Cortex of kidney (tissue), 1 donor: ENCODE measurements around the gene C1orf210.

ENCODE experiments used
- DNase-seq: peaks from one replicate; lab custom pipeline; 2025; lab: John Stamatoyannopoulos, UW

The C1orf210 gene

DNA sequence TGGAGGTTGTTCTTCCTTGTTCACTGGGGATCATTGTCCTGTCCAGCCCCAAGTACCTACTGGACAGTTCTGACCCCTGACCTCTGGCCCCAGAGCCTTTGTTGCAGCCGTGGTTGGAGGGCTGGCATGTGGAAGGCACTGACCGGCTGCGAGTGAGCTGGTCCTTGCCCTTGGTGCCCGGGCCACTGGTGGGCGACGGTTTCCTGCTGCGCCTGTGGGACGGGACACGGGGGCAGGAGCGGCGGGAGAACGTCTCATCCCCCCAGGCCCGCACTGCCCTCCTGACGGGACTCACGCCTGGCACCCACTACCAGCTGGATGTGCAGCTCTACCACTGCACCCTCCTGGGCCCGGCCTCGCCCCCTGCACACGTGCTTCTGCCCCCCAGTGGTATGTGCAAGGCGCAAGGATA, 26.8 kb upstream of the C1orf210 start:
- DNase-seq: no peak

DNA sequence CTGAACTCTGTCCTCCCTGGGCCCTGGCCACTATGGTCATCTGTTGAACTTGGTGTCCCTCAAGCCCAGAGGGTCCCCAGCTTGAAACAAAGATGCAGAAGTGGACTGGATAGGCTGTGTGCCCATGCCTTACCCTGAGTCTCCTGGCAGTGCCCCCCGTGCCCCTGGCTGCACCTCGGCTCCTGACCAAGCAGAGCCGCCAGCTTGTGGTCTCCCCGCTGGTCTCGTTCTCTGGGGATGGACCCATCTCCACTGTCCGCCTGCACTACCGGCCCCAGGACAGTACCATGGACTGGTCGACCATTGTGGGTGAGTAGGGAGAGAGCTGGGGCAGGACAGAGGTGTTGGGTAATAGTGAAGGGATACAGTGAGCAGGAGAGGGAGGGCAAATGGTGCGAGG, 26.1 kb upstream of the C1orf210 start:
- no peak for DNase-seq

DNA sequence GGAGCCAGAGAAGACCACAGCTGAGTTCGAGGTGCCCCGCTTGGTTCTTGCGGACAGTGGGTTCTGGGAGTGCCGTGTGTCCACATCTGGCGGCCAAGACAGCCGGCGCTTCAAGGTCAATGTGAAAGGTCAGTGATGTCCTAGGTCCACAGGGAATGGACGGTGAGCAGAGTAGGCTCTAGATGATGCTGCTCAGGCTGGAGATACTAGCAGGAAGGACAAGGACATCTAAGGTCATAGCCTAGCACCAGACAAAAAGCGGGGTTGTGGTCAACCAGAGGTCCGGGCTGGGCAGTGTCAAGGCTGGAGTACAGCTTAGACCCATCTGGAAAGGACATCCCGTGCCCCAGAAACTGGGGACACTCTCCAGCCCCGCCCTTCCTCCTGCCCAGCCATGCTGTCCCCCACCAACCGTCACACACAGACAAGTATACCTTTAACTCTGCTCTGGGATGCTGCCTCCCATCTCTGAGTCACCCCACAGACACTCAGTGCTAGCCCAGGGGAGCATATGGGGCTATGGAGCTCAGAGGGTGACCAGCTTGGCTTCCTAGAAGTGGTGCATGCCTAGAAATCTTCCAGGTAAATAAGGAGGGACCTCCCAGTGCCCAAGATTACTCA, 24.1 kb upstream of the C1orf210 start:
- DNase-seq: no peak

DNA sequence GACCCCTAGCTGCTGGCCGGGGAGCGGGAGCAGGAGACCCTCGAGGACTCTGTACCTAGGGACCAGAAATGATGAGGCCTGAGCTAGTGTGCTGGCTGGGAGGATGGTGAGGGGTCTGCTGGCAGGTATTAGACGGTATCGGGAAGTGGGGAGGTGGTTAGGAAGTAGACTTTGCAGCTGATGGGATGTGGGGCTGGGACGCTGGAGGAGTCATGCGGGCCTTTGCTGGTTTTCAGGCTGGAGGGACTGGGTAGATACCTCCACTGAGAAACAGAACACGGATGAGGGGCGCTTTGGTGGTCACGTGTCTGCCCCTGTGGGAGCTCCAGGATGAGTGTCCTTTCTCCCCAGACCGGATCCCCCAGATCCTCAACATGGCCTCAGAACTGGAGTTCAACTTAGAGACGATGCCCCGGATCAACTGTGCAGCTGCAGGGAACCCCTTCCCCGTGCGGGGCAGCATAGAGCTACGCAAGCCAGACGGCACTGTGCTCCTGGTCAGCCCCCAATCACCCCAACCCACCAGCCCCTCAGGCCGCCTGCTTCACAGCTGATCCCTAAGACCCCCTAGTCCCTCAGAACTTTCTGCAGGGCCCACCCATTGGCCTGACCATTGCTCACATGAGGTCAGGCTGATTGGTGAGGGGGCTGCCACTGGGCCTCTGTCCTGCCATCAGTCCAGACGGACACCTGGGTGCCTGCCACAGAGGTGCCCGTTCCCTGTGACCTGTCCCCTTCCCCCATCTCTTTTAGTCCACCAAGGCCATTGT, 23.4 kb upstream of the C1orf210 start:
- DNase-seq: no peak

DNA sequence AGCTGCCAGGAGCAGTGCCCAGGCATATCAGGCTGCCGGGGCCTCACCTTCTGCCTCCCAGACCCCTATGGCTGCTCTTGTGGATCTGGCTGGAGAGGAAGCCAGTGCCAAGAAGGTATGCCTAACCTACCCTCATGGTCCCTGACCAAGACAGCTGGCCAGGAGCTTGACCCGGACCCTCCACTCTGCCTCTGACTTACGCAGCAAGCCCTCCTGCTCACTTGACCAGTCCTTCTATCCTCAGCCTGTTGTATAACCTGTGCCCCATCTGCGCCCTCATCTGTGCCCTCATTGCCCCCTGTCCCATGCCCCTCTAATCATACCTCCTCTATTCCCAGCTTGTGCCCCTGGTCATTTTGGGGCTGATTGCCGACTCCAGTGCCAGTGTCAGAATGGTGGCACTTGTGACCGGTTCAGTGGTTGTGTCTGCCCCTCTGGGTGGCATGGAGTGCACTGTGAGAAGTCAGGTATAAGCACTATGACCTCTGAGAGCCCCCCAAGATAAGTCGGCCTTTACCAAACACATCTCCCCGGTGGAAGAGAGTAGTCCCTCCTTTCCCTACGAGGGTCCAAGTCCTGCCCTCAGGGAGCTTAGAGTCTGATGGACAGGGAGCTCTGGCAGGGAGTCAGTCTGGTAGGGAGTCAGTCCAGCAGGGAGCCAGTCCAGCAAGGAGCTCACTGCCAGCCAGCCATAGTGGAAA, 22.2 kb upstream of the C1orf210 start:
- DNase-seq: no peak

DNA sequence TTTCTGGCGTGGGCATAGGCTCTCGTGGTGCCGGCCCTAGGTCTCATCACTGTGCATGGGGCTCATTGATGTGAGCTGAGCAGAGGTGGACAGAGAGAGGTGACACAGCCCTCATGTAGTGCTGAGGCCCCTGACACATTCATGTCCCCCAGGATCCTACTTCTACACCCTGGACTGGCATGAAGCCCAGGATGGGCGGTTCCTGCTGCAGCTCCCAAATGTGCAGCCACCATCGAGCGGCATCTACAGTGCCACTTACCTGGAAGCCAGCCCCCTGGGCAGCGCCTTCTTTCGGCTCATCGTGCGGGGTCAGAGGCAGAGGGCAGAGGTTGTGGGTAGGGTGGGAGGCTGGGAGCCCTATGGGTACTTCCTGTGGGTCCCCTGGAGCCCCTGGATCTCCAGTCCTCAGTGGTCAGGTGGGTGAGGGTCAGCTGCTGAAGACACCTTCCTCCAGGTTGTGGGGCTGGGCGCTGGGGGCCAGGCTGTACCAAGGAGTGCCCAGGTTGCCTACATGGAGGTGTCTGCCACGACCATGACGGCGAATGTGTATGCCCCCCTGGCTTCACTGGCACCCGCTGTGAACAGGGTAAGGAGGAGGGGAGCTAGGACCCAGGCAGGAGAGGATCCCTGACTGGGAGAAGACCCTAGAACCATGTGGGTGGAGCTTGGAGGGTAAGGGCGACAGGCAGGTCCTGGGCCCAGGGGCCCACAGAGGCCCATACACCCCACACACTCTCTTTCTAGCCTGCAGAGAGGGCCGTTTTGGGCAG, 21.5 kb upstream of the C1orf210 start:
- no peak for DNase-seq

DNA sequence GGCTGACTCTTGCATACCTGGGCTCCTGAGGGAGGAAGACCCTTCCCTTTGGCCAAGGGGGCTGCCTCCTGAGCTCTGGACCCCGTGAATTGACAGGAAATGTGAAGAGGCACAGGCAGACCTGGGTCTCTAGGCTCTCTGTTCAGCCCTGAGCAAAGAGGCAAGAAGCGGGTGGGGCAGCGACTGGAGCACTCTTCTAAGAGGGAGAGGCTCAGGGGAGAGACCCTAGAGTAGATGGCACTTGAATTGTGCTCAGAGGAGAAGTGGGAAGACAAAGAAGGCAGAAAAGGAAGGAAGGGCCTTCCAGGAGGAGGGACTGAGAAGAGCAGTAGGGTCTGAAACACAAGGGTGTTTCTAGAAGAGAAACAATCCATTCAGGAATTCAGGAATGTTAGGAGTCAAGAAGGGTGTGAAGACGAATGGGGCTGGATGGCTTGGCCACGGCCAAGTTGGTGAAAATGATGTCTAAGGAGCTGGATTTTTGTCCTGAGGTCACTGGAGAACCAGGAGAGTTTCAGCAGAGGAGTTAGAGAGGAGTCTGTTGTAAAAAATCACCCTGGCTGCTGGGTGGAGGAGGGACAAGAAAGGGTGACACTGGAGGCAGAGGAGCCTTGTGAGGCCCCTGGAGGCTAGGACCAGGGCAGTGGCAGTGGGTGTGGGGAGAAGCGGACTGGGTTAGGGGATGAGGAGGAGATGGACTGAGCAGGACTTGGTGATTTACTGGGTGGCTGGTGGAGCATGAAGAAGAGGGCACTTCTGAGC, 20.7 kb upstream of the C1orf210 start:
- DNase-seq: no peak

DNA sequence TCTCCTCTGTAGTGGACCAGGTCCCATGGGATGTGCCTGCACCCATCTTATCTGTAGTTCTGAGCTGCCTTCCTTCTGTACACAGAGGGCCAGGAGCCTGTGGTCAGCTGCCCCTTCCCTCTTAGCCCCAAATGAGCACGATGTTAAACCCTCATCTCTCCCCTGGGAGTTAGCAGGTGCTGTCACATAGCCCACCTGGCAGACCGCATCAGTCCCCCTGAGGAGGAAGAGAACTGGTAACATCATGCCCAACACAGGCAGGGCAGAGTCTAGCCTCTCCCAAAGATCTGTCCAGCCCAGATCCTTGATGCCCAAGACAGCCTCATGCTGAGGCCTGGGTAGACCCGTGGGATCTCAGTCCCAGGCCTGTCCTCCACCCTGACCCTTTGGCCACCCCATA, 20.1 kb upstream of the C1orf210 start:
- DNase-seq: no peak

DNA sequence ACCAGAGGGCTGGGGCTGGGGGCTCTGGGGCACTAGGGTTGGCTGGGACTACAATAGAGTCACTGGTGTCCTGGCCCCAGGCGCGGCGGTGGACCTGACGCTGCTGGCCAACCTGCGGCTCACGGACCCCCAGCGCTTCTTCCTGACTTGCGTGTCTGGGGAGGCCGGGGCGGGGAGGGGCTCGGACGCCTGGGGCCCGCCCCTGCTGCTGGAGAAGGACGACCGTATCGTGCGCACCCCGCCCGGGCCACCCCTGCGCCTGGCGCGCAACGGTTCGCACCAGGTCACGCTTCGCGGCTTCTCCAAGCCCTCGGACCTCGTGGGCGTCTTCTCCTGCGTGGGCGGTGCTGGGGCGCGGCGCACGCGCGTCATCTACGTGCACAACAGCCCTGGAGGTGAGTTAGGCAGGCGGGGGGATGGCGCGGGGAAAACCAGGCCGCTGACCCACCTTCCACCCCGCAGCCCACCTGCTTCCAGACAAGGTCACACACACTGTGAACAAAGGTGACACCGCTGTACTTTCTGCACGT, 19.5 kb upstream of the C1orf210 start:
- DNase-seq: no peak

DNA sequence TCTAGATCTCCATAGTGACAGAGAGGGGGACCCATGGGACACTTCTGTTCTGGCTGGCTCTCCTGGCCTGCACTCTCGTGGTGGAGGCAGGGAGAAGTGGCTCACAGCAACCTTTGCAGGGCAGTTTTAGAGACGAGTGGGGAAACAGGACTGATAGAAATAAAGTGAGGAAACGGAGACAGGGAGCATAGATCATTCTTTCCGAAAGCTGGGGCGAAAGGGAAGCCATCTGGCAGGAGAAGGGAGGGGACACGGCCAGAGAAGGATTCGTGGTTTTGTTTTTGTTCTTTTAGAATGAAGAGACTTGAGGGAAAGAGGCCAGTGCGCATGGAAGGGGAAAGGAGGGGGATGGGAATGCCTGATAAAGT, 18.9 kb upstream of the C1orf210 start:
- no peak for DNase-seq

DNA sequence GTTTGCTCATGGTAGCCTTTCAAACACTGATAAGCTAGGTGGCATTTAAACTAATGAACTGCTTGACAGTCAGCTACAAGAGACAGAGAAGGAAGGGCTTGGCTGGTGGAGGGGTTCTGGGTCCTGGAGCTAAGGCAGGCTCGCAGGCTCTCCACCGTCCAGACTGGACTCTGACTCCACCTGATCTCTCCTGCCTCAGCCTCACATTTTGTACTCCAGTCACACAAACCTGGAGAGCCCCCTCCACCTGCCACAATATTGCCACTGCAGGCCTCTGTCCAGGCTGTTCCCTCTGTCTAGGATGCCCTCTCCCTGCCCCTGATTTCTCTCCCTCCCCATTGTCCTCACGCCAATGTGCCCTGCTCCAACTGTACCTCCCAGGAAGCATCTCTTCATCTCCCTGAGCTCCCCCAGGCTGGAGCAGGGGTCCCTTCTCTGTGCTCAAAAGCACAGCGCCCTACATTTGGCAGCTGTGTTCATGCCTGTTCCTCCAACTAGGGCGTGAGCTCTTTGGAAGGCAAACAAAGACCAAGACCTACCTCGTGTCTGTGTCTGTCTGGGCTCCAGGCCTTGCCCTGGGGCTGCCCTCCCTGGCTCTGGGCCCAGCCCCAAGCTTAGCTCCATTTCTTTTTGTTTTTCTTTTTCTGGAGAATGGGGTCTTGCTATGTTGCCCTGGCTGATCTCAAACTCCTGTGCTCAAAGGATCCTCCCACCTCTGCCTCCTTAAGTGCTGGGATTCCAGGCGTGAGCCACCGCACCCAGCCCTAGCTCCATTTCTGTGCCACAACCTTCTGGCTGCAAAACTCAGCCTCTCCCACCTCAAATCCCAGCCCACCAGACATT, 18.3 kb upstream of the C1orf210 start:
- no peak for DNase-seq

DNA sequence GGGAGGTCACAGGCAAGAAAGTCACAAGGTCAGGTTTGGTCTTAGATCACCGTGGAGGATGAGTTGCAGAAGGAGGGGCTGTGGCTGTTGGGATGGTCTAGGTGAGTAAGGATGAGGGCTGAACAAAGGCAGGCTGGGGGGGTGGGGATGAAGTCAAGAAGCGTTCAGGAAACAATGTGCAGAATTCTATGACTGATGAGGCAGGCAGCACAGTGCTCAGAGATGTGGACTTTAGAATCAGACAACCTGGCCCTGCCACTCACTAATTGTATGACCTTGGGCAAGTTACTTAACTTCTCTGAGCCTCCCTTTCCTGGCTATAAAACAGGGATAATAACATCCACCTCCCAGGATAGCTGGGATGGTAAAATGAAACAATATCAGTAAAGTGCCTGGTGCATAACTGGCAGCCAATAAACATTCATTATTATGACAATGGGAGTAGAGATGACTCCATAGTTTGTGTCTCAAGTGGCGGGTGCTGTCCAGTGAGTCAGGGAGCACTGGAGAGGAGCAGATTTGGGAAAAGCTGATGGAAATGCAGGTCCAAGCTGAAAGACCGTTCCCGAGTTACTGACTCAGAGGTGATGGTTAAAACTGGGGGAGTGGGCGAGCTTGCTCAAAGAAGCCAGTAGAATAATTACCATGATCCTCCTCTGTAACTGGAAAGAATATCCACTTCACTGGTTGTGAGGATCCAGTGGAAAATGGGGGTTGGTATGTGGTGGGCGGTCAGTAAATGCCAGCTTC, 17.5 kb upstream of the C1orf210 start:
- no peak for DNase-seq

DNA sequence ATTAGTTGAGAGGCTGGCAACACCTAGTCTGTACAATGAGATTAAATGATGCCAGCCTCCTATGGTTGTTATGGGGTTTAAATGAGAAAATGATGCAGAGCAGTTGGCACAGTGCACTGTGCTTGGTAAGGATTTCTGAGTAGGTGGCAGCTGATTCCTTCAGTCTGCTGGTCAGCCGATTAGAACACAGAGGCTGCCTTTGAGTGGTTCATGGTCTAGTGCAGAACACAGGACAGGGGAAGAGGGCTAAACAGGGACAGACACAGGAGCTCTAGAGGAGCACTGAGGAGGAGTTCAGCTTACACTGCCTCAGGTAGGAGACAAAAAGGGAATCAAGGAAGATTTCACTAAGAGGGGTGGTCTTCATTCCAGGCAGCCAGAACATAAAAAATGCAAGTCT, 16.8 kb upstream of the C1orf210 start:
- DNase-seq: no peak

DNA sequence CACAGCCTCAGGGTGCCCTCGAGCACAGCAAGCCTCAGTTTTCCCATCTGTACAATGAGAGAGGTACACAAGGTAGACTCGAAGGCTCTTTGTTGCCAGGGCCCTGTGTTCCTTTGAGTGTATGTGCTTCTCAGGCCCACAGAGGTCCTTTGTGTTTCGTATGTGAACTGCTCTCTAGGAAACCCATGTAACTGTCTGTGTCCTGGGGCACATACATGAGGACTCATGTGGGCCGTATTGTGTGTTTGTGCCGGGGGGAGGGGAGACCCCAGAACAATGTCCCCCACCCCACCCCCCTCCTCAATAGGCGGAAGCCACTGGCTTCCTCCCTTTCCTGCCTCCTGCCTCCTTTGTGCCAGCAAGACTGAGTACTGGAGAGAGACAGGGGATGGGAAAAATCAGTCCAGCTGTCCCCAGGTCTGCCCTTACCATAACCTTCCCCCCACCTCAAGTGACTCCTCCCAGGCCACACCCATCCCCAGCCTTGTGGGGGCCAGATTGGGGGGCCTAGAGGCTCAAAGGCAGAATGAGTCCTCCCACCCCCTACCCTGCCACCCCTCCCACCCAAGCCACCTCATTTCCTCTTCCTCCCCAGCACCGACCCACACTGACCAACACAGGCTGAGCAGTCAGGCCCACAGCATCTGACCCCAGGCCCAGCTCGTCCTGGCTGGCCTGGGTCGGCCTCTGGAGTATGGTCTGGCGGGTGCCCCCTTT, 15.2 kb upstream of the C1orf210 start, which contains the start of gene TIE1:
TIE1 (plus strand) TSS at position 605 of the 717 bp plus-strand sequence; CDS start at position 695, 90 bp downstream.
- DNase-seq: no peak

DNA sequence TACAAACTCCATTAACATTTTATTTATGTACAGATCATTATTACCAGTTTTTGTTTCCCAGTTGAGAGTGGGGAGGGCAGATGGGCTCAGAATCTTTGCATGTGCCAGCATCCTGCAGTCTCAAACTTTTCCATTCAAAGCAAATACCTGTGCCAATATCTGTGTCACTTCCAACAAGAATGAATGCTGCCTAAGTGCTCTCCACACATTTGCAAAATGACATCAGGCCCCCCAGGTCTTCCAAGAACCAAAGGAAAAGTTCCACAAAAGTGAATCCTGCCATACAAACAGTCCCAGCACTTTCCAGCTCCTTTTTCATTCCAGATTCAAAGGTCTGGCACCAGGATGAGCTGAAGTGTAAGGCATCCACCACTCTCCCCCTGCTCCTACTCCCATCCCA, 13.7 kb upstream of the C1orf210 start:
- DNase-seq: no peak

DNA sequence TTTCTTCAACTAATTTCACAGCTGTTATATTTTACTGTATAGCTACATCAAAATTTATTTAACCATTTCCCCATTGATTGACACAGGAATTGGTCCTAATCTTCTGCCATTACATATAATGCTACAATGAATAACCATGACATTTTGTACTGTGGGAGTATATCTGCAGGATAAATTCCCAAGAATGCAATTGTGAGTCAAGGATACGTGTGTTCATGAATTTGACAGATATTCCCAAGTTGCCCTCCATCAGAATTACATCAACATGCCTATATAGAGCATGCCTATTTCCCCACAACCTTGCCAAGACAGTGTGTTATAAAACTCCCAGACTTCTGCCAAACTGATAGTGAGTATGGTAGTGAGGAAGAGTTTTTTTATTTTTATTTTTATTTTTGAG, 12.7 kb upstream of the C1orf210 start:
- no peak for DNase-seq

DNA sequence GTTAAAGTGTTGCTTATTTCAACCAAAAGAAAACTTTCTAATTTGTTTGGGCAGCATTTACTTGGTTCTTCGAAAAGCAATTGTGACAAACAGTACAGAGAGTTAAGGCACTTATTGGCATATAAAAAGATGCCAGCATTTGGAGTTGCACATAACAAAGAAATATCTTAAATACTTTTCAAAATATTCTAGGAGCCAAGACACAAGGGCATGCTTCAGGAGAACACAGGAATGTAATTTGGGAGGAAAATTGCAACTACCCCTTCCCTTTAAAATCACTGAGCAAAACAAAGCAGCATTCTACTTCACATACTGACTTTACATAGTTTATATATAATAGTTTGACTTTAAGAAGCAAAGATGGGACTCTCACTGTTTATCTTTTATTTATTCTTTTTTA, 10.8 kb upstream of the C1orf210 start:
- DNase-seq: no peak

DNA sequence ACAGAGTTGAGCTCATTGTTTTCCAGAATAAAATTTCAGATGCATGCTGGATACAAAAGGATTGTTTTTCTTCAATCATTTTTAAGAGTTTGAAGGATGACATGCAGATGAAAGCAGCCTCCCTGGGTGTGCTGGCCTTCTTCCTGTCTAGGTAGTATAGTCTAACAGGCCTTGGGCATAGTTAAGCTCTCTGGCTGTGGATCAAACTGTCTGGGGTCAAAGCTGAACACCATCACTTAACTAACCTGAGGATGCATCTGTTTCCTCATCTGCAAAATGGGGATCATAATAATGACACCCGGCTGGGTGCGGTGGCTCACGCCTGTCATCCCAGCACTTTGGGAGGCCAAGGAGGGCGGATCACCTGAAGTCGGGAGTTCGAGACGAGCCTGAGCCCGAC, 9.4 kb upstream of the C1orf210 start:
- no peak for DNase-seq
